Heart right ventricle (tissue), 16 donors: ENCODE measurements around the gene ELP6. TPM values are rescaled to one million over a fixed set of nuclear protein-coding genes. Genes with fewer than 3 reads are reported as not detected.
"Not testable (repeated sequence)": the region's sequence is repeated elsewhere in the genome, so short reads cannot be mapped to it uniquely, and the experiment has no call there.

Experiments
- ATAC-seq, 8 donors: fragments of 200-7000 bp; cut with Tn5 transposase; one replicate each; pipeline ENCODE4 v1.9.1; 2020; ENCODE audit warnings: mild to moderate bottlenecking in 8 of 8, moderate library complexity in 8 of 8, moderate number of reproducible peaks in 1 of 8
- DNase-seq, 2 donors: peaks; one replicate each; pipeline ENCODE4 v3.0.0-alpha.2; 2020
- H3K27ac ChIP-seq, 10 donors: fragments of 200-600 bp; sonication (generic) in 2 of 10; one replicate each; pipeline versions ENCODE4 v1.5.0 to v1.8.0; 2020 to 2022; ENCODE audit warnings: mild to moderate bottlenecking in 3 of 10
- H3K27me3 ChIP-seq, 7 donors: fragments of 200-600 bp; one replicate each; pipeline ENCODE4 v1.8.0; 2021 to 2022; ENCODE audit warnings: mild to moderate bottlenecking in 2 of 7
- H3K36me3 ChIP-seq, 9 donors: fragments of 200-600 bp; sonication (generic) in 1 of 9; one replicate each; pipeline versions ENCODE4 v1.5.0 to v1.8.0; 2020 to 2022; ENCODE audit warnings: mild to moderate bottlenecking in 2 of 9
- H3K4me1 ChIP-seq, 9 donors: fragments of 200-600 bp; sonication (generic) in 1 of 9; one replicate each; pipeline versions ENCODE4 v1.5.0 to v1.8.0; 2020 to 2022; ENCODE audit warnings: mild to moderate bottlenecking in 4 of 9
- H3K4me3 ChIP-seq, 10 donors: fragments of 200-600 bp; sonication (generic) in 2 of 10; one replicate each; pipeline versions ENCODE4 v1.5.0 to v1.8.0; 2020 to 2022; ENCODE audit warnings: mild to moderate bottlenecking in 7 of 10, moderate library complexity in 2 of 10
- H3K9me3 ChIP-seq, 11 donors: fragments of 200-600 bp in 10 of 11; sonication (generic) in 2 of 11; one replicate each; pipeline versions ENCODE4 v1.5.0 to v1.8.0; 2013 to 2022; ENCODE audit warnings: mild to moderate bottlenecking in 2 of 11, control low read depth in 1 of 11, moderate library complexity in 1 of 11
- CTCF ChIP-seq, 9 donors: fragments of 200-600 bp; sonication (generic) in 2 of 9; IDR thresholded peaks; one replicate each; pipeline versions ENCODE4 v1.5.0 to v1.8.0; 2021 to 2022; ENCODE audit warnings: antibody characterized with exemption in 9 of 9, mild to moderate bottlenecking in 5 of 9, moderate library complexity in 1 of 9
- WGBS, 2 donors: extraction: QIAGEN DNeasy Blood & Tissue Kit; methylation state at CpG; one replicate each; pipeline ENCODE4 v1.1.7; 2013; ENCODE audit warnings: inconsistent platforms in 1 of 2; 5-methylcytosine and 5-hydroxymethylcytosine counted together
- intact Hi-C, 10 donors: fragments of 100-400 bp; cut with DNase I; formaldehyde crosslinking; loops; one replicate each; pipeline versions ENCODE4 v1.11.1 to v1.14.2; 2022
- polyA plus RNA-seq, 2 donors: library from polyadenylated mRNA; stranded (reverse); fragments of 200-250 nt; gene quantifications; one replicate each; pipeline ENCODE4 v1.2.3, GENCODE V29; 2013
- total RNA-seq, 10 donors: library from RNA; stranded (reverse); fragmentation: NEBNext Ultra II Directional in 3 of 10; extraction: Animal tissue kit (Norgen Biotek cat#: 25700) in 3 of 10; gene quantifications; one replicate each; pipeline versions ENCODE4 v1.2.1 to v1.2.4, GENCODE V29; 2021 to 2023
- donor health status: Arrhythmogenic right ventricular cardiomyopathy.
- donor health status: ischemic (EF 13 %, LVEDD 7.1; RV severe dilation, severe dysfunction).
- donor health status: healthy with polysubstance abuse.
- donor health status: DM: no; HTN: yes; CAD: no.
- donor health status: DM: no; HTN: no; CAD: no.
- donor health status: ischemic (EF 25% LVEDD 6.9; RV normal size, moderate dysfunction).
- donor health status: ischemic (EF 25% LVEDD 5.7; RV mildly dilated, moderate dysfunction).
- donor health status: healthy.
- donor health status: DM: yes; HTN: yes; CAD: no.
- donor health status: Ischemic cardiomyopathy.
- donor health status: ischemic (EF 35%, LVEDD 5.7; RV mildly dilated, moderate dysfunction).
- donor health status: nonischemic (EF 11% LVEDD 7.7; RV severe dilation, severe dysfunction).
- donor health status: DM: yes; HTN: yes; CAD: no.
- donor health status: PGD.
- donor health status: ischemic (EF 29% LVEDD 5.4; RV normal size, mild dysfunction).
- donor health status: nonischemic (EF 23%, LVEDD 6.1; RV moderate dilation, normal function).

Gene ELP6
- total and polyA plus RNA-seq, 12 donors, result 16.5 to 31.3 (median 21.2) TPM

GRCh38 chr3:47491186-47491585 lies 22.3 kb downstream of the ELP6 start:
- DNase-seq (no peak), ATAC-seq (no peak)
- Histone ChIP-seq H3K4me1 (no peaks in the 10 kb centered on the region), H3K4me3 (no peak overlapping the region), H3K27me3 (no peaks in the 10 kb centered on the region), H3K27ac (no peak overlapping the region), H3K36me3 (peaks cover 0 to 59% (median 12%) of the 10 kb centered on the region in 9 donors), H3K9me3 (no peaks in the 10 kb centered on the region)
- WGBS, 2 donors, result 82 to 85% methylated on average over 3 of the region's 3 CpGs
- intact Hi-C loops, result no loop called here
- no peak for TF ChIP-seq CTCF (IDR thresholded peaks at IDR 0.05)

- no peaks in the 10 kb centered on the region for H3K27me3 ChIP-seq
- H3K4me1 ChIP-seq, result no peaks in the 10 kb centered on the region
- peaks cover 0 to 34% (median 0%) of the 10 kb centered on the region in 9 donors for H3K36me3 ChIP-seq
- 95 to 98% methylated on average over 2 of the region's 2 CpGs for WGBS, 2 donors
- no peak for ATAC-seq
- H3K27ac ChIP-seq, result no peak overlapping the region
- DNase-seq, result no peak
- no peaks in the 10 kb centered on the region for H3K9me3 ChIP-seq
- intact Hi-C loops, result no loop called here
- H3K4me3 ChIP-seq, result no peak overlapping the region
- TF ChIP-seq CTCF (IDR thresholded peaks at IDR 0.05), result no peak
These were observed 26.2 kb downstream of the ELP6 start for GRCh38 chr3:47487265-47487664.

GRCh38 chr3:47485812-47486211 lies 27.7 kb downstream of the ELP6 start:
- no peak for DNase-seq
- Histone ChIP-seq H3K27ac (no peak overlapping the region), H3K4me1 (no peaks in the 10 kb centered on the region), H3K9me3 (no peaks in the 10 kb centered on the region), H3K27me3 (no peaks in the 10 kb centered on the region), H3K4me3 (no peak overlapping the region), H3K36me3 (peaks cover 0 to 25% (median 0%) of the 10 kb centered on the region in 9 donors)
- ATAC-seq, result no peak
- TF ChIP-seq CTCF (IDR thresholded peaks at IDR 0.05), result no peak
- intact Hi-C loops, result no loop called here
- WGBS, 2 donors, result 85 to 87% methylated on average over 3 of the region's 3 CpGs

GRCh38 chr3:47482366-47482765 lies 31.1 kb downstream of the ELP6 start:
- no peak overlapping the region for H3K4me3 ChIP-seq
- H3K9me3 ChIP-seq, result no peaks in the 10 kb centered on the region
- no peak for TF ChIP-seq CTCF (IDR thresholded peaks at IDR 0.05)
- no peak for DNase-seq
- intact Hi-C loops, result no loop called here
- no peaks in the 10 kb centered on the region for H3K27me3 ChIP-seq
- peaks cover 0 to 5% (median 0%) of the 10 kb centered on the region in 9 donors for H3K36me3 ChIP-seq
- no peak for ATAC-seq
- peaks cover 0 to under 1% (median 0%) of the 10 kb centered on the region in 9 donors for H3K4me1 ChIP-seq
- 54 to 58% methylated on average over 2 of the region's 2 CpGs for WGBS, 2 donors
- no peak overlapping the region for H3K27ac ChIP-seq

GRCh38 chr3:47481763-47482162 lies 31.7 kb downstream of the ELP6 start:
- ATAC-seq, H3K4me3 ChIP-seq, H3K36me3 ChIP-seq, intact Hi-C loops, DNase-seq, H3K27me3 ChIP-seq, H3K9me3 ChIP-seq, H3K27ac ChIP-seq, H3K4me1 ChIP-seq: not testable (repeated sequence)
- WGBS, 2 donors, result 69 to 71% methylated on average over 4 of the region's 4 CpGs

GRCh38 chr3:47480267-47480666 lies 33.2 kb downstream of the ELP6 start:
- WGBS, 2 donors, result 92 to 95% methylated on average over 6 of the region's 6 CpGs
- intact Hi-C loops, H3K4me3 ChIP-seq, DNase-seq, H3K27ac ChIP-seq, ATAC-seq, H3K27me3 ChIP-seq, H3K9me3 ChIP-seq, H3K36me3 ChIP-seq: not testable (repeated sequence)
- H3K4me1 ChIP-seq, result peaks cover 4 to 15% (median 10%) of the 10 kb centered on the region in 9 donors
